GM21360 (cell line): ENCODE results near the gene DBH.

Source experiments
- ATAC-seq: cut with Tn5 transposase; IDR thresholded peaks from one replicate; pipeline ENCODE4 v1.9.1; 2021; ENCODE audit warnings: mild to moderate bottlenecking, moderate library complexity; ENCODE audit not compliant: unreplicated experiment

DBH gene

DNA sequence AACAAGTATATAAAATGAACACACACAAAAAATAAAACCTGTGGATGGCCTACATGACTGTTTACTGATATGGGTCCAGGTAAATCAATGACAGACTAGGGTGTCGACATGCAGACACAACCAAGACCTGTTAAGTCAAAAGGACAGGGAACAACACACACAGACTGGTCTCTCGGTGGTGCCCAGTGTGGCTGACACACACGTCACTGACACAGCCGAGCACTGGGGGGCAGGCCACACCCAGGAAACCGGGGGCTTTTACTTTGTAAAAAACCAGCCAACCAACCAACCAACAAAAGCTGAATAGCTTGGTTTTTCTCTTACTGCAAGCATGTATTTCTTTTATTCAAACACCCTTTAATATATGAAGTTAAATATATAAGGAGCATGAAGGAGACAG is 31.9 kb upstream of the DBH start:
- ATAC-seq = no peak

DNA sequence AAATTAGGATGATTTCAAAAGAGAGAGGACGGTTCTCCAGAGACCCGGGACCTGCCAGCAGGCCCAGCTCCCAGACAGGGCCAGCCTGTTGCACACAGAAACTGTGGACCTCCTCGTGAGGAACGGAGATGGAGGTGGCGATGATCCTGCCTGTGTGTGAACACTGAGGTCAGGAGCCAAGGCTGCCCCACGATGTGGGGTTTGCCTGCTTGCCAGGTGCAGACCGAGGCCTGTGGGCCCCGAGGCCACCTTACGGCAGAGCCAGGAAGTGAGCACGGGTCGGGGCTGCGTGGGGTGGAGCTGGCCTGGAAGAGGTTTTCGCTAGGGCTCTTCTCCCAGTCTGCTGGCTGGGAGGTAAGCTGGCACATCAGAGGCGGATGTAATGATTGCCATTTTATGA is 31.3 kb upstream of the DBH start:
- ATAC-seq = no peak

DNA sequence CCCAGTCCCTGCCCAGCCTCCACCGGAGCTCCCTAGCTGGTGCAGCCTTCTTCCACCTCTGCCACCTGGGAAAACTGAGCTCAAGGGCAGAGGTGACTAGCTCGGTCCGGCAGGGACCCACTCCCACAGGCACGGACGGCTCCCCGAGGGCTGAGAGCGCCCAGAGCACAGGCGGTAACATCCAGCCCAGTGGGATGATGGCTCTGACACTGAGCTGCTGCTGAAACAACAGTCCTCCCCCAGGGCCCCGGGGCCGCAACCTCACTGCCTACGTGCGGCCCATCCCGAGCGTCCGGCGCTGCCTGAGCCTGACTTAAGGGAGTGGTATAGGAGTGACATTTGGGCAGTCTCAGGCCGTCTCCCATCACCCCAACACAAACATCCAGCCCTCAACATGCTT is 30.7 kb upstream of the DBH start:
- no peak for ATAC-seq

DNA sequence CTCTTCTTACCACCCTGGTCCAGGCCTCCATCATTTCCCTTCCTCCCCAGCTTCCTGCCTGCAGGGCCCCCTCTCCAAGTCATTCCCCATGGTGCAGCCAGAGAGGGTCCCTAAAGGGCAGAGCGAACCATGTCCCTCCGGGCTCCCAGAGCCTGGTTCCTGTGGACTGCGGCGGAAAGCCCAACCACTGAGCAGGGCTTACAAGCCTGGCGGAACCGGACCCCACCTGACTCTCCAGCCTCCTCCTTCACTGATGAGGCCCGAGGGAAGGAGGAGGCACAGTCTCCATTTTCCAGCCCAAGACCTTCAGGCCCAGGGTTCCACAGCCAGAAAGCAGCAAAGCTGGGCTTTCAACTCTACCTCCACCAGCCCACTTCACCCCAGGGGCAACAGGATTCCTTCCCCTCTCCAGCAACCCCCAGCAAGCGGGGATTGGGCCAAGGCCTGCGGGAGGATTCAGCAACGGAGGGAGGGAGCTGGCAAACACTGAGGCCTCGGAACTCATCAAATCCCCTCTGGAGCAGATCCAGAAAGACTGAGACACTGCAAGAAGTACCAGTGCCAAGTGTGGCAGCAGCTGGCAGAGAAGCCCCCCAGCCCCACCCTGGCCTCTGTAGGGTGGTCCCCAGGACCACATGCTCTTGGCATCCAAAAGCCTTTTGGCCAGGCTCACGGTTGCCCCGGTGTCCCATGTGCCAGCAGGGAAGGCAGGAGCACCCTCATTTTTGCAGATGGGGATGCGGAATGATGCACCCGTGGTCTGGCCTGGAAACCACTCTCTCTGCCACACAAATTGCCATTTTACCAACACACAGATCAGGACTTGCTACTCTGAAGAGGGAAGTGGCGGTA is 30.1 kb upstream of the DBH start:
- ATAC-seq = no peak

DNA sequence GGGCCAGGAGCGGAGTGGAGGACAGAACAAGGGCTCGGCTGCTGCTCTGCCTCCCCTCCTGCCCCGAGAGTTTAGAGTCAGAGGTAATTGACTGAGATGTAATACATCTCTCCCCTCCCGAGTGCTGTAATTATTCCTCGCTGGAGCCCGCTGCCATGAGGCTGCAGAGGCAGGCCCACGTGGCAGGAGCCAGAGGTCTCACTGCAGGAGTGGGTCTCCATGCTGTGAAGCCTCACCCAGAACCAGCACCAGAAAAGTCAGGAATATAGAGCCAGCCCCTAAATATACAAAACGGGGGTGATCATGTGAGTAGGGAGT is 29.5 kb upstream of the DBH start:
- no peak for ATAC-seq

DNA sequence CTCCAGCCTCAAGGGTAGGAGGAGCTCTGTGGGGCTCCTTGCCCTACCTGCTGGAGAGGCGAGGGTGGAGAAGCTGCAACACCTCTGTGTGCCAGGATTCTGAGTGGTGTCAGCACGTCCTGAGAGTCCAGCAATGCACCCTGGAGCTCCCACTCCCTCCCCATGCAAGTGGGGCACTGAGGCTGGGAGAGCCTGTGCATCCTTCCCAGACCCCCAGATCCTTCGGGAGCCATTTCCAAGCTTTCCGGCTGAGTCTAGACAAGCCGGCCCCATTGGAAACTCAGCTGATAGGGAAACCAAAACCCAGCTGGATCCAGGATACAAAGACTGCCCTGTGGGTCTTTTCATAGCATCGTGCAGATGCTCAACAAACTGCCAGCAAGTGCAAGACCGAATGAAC is 28.8 kb upstream of the DBH start:
- ATAC-seq = no peak

DNA sequence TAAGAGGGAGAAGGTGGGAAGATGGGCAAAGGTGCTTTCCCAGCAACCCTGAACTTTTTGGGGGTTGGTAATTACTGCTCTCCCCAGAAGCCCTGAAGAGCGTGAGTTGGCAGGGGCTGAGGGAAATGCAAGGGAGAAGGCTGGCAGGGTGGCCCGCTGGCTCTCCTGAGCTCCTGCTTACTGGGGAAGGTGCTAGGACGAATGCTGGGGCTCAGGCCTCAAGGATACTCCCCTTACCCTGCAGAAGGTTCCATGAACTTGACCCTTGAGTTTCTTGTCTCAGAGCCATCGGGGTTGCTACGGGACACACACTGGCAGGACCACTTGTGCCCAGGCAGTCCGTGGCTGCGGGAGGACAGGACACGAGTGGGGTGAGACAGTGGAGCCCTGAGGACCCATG is 28.2 kb upstream of the DBH start:
- ATAC-seq = no peak

DNA sequence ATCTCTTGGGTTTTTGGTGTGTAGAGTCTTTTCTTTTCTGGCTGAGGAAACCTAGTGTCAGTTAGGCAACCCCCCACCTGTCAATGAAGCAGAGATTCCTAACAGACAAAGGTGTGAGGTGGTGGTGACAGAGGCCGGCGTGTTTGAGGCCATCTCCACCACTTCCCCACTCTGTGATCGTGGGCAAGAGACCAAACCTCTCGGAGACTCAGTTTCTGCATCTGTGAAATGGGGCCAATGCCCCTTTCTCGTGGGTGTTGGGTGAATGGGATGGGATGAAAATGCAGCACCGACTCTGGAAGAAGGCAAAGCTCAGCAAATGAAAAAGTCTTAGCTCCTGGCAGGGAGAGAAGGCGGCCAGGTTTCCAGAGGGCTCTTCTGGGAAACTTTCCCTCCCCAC is 27.8 kb upstream of the DBH start:
- ATAC-seq = no peak

DNA sequence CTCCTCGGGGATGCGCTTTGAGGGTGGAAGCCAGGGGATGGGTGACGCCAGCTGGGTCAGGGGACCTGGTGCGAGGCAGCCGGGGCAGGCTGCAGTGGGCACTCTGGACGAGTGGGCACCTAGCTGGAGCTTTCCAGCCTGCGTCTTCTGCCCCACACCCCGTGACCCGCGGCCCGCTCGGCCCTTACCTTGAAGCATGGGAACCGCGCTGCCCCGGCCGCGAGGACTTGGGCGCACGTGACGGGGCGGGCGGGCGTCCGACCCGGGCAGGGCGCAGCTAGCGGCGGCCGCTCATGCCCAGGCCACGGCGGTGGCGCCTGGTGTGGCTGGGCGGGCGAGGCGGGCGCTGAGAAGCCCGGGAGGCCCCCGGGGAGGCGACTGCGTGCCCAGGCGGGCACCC is 27.3 kb upstream of the DBH start:
- ATAC-seq = no peak

DNA sequence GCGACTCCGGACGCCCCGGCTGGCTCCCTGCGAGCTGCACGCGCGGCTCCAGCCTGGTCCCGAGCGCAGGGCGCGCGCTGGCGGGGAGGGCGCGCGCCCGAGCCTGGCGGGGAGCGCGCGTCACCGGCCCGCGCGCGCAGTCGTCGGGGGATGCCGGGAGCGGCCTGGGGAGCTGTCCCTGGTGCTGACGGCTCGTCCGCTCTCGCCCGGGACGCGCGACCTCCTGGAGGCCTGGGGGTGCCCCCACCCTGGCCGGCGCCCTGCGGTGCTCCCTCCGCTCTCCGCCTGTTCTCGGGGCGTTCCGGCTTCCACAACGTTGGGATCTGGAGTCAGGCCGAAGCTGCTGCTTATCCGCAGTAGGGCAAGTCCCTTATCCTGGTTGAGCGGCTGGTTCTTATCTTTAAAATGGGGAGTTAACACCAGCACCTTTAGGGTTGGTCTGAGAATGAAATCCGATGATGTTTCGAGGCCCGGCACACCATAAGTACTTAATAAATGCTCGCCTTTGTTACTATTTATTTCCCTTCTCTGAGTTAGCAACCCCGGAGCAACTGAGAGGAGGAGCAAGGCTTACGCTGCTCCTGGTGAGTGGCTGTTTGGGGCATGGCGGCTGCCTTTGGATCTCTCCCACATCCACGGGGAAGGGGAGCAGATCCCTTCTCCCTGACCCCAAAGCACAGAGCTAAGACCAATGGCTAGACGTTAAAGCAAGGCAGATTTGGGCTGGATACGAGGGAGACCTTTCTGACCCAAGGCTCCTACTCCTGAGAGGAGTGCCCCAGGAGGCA is 26.7 kb upstream of the DBH start, which contains the start of gene FAM163B:
Gene FAM163B (minus strand): TSS at position 79 of the 788 bp plus-strand sequence. CDS start 29,166 bp downstream, outside the sequence.
- ATAC-seq = no peak

DNA sequence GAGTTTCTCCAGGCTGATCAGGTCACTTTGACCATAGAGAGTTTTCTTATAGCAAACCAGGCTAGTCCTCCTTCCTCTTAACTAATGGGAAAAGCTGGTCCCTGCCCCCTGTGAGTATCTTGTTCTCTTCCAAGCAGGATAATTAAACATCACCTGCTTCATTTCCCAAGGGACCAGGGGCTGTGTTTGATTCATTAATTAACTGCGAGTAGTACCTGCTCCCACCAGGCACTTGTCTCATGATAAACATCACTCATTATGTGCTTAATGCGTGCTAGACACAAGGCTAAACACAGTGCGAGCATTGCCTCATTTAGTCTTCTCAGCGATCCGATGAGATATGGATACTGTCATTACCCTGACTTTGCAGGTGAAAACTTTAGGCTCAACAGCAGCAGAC is 25.3 kb upstream of the DBH start:
- ATAC-seq = no peak

DNA sequence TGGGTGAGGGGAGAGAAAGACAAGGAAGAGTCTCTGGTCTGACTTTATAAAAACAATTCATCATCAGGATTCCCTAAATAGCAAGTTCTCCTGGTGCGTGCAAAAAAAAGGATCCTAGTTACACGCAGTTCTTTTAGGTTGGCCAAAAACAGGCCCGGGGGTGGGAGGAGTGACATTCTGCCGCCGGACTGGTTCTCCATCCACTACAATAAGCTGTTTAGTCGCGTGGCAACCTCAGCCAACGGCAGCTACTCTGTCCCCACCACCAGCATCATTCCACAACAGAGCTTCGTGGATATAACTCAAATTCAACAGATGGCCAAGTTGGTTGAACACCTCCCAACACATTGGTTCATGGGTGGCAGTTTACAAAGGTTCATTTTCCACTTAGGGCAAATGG is 24.1 kb upstream of the DBH start:
- ATAC-seq = no peak

DNA sequence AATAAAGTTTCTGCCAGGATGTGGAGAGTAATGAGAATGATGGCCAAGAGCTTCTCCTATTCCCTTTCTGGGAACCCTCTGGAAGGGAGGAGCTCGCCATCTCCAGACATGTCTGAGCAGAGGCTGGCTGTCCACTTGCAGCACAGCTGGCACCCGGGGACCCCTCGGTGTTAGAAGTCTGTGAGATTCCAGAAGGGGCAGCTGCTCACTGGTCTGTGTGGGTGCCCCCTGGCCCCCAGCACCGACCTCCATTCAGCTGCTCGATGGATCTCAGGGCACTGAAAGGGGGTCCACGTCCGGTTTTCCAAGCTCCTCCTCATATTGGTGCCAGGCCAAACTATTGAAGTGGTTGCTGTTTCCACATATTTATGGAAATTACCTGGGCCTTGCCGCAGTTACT is 23.3 kb upstream of the DBH start:
- no peak for ATAC-seq

DNA sequence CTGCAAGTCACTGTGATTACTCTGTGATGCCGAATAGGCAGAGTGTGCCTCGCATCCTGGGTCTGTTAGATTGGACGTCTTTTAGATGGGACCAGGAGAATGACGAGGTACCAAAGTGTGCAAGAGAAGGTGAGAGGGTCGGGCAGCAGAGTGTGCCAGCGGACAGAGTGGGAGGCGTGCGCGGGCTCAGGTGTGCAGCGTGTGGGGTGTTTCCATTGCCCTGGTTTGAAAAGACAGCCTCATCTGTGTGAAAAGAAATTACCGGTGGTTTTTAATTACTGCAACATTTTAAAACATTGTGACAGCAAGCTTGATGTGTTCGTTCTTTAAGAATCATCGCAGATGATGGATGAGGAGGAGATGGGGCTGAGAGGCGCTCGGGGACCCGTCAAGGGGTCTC is 22.7 kb upstream of the DBH start:
- no peak for ATAC-seq

DNA sequence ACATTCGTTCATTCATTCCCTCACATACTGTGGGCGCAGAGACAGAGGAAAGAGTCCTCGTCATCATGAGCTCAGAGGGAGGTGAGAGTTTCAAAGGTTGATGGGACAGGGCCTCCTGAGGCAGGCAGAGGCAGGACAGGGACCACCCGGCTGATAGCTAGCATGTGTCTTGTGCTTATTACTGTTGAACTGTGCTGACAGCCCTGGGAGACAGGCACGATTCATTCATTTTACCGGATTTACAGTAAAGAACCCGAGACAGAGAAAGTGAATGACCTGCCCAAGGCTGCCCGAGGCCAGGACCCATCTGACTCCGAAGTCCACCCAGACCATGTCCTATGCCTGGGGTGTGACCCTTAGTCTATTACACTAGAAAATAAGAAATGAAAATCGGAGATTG is 22.1 kb upstream of the DBH start:
- ATAC-seq = no peak

DNA sequence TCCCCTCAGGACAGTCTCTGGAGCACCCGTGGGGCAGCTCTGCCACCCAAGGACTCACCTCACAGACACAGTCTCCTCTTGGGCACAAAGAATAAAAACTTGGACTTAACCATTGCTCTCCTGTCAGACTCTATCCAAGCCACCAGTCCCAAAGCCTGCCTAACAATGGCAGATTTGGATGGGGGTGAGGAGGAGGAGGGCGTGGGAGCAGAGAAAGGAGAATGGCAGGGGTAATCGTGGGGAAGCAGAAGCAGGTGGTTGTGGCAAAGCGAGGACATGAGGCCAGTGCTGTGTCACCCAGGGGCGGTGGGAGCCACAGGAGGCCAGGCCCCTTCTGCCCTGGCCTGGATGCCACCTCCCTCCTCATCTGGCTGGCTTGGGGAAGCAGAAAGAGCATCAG is 21.5 kb upstream of the DBH start:
- no peak for ATAC-seq

DNA sequence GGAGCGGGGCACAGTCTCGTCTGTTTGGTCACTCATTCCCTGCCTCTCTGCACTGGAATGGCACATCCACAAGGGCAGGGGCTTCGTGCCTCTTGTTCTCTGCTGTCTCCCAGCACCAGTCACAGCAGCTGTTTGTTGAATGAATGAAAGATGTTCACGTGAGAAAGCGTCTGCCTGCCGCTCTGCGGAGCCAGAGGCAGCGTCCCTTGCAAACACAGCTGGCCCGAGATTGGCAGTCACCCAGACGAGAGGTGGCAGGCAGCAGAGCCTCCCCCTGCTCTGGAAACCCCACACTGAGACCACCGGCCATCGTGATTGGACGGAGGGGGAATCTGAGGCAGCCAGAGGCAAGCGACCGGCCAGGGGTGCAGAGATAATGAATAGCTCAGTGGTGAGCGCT is 21.0 kb upstream of the DBH start:
- no peak for ATAC-seq

DNA sequence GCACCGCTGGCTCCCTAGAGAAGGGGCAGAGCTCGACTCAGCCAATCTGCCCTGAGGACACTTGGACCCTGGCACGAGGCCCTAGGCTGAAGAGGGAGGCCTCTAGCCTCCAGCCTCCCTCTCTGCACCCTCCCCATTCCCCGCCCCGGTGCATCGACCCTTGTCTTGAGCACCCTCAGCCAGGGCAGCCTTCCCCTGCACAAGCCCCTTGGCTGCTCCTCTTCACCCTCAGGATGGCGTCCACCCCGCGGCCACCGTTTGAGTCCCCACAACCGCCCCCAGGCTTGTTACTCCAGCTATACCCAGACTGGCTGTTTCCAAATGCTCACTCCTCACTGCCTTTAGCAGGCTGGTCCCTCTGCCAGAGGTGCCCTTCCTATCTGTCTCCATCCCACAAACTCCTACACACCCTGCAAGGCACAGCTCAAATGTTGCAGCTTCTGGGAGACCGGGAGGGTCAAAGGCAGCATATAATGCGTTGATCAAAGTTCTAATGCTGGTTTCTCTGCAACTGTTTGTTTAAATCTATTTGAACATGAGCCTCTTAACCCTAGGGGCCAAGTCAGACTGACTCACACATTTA is 20.5 kb upstream of the DBH start:
- ATAC-seq = no peak

DNA sequence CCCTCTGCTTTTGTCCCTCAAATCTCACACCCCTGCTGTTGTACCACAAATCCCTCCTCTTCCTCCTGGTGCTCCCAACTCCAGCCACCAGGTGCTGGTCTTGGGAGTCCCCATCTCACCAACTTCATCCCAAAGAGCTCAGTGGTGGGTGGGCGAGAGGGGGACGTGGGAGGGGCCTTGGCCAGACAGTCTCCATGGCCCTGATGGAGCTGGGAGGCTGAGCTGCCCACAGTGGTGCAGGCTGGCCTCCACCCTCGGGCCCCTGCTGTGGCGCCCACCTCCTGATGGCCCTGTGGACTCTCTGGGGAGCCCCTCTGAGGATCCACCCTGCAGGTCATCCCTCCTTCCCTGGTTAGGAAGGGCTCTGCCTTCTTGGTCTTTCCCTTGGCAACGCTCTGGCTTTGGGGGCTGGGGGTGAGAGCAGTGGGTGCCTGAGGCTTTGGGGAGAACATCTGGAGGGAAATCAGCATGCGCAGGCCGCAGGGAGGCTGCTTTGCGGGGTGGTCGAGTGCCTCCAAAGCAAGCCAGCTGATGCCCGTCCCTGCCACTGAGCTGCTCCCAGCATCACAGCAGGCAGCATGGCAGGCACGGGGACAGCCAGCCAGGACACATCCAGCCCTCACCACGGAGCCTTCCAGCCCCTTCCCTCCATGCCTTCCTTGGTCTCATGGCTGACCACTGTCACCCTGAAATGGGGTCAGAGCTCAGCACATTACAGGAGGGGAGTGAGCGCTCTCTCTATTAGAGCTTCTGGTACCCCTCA is 19.3 kb upstream of the DBH start:
- no peak for ATAC-seq

DNA sequence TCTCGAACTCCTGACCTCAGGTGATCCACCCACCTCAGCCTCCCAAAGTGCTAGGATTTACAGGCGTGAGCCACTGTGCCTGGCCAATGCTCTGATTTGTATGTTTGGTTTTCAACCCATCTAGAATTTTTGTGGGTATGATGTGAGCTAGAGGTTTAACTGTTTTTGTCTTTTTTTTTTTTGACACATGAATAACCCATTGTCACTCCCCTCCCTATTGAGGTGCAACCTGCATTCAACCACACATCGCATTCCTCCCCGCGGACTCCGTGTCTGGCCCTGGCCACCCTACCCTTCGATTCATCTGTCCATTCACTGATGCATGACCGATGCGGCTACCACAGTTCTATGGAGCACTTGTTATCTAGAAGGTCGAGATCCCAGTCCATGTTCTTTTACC is 17.4 kb upstream of the DBH start:
- ATAC-seq = no peak

DNA sequence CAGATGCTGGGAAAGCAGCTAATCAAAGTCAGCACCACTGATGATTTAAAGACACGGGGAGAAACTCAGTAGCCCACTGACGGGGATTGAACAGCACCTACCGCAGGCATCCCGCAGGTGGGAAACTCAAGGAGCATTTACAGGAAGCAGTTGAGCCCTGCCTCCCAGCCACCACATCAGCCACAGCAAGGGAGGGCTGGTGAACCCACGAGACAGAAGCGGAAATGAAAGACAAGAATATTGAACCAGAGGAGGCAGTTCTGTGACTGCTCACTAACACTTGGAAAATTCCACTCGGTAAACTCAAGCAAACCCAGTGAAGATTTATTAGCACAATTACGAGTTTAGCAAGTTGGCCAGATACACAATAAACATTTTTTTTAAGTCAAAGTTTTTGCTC is 16.4 kb upstream of the DBH start:
- no peak for ATAC-seq
